Measurements from ENCODE around the gene MSLN. TPM values are rescaled to one million over a fixed set of nuclear protein-coding genes. Genes with fewer than 3 reads are reported as not detected.

Gene MSLN
- total and polyA plus RNA-seq, 9 of the 15 experiments (the other 6 are each of a cell fraction or from before 2014, with no cell fraction given), result not detected

GRCh38 chr16:805474-805873, 44.9 kb downstream of the MSLN start:
- Histone ChIP-seq H3K36me3 (ENCODE audit: control insufficient read depth, insufficient read depth, low read length) (no peaks in the 10 kb centered on the region), H4K20me1 (replicated peaks; ENCODE audit: control insufficient read depth, insufficient read depth, low read length) (peaks cover 7% of the 10 kb centered on the region), H3K27me3 (ENCODE audit: control insufficient read depth in 2 of 2, insufficient read depth in 2 of 2, low read length in 2 of 2) (peaks cover 0 to 3% of the 10 kb centered on the region in 2 experiments; a peak in 1 of 5 replicates), H3K9me3 (replicated peaks; ENCODE audit: control insufficient read depth, insufficient read depth, low read depth, low read length) (no peaks in the 10 kb centered on the region), H3K9me1 (ENCODE audit: control insufficient read depth, insufficient read depth, low read length) (no peaks in the 10 kb centered on the region), H3K4me2 (ENCODE audit: insufficient read depth, low read length) (no peak overlapping the region), H3K79me2 (ENCODE audit: control insufficient read depth, insufficient read depth, low read length) (peaks cover 6% of the 10 kb centered on the region; the same call in 2 of the 3 replicates), H3K4me3 (no peak overlapping the region), H3K4me1 (replicated peaks in 1 of 2; ENCODE audit: control insufficient read depth in 2 of 2, insufficient read depth in 2 of 2, low read length in 2 of 2) (peaks cover 4 to 78% of the 10 kb centered on the region in 2 experiments; a peak in 4 of 5 replicates), H3K9ac (ENCODE audit: insufficient read depth in 1 of 2, low read depth in 2 of 2, low read length in 2 of 2) (peak overlapping the region in 1 of 2 experiments; percentile 6; a peak in 1 of 4 replicates), H2AFZ (ENCODE audit: low read depth, low read length) (no peak overlapping the region), H3K27ac (ENCODE audit: extremely low read depth, low read depth, low read length) (no peak overlapping the region)
- DNase-seq (ENCODE audit: extremely low read depth in 1 of 4, low spot score in 3 of 4) (no peak), FAIRE-seq (no peak), ATAC-seq (no peak)
- TF ChIP-seq RBFOX2 (IDR thresholded peaks at IDR 0.05; ENCODE audit: low read depth, low read length) (peak; percentile 39; the same call in 1 of the 2 replicates), HMGXB4 (CRISPR knock-in tag; IDR thresholded peaks at IDR 0.05) (no peak), SMARCA5 (IDR thresholded peaks at IDR 0.05) (no peak), POLR2G (IDR thresholded peaks at IDR 0.05; ENCODE audit: low read depth, low read length) (peak; percentile 70)
- 74% methylated on average over 16 of the region's 17 CpGs for WGBS (ENCODE audit: insufficient coverage, low coverage, missing lambda C conversion rate)
- in situ Hi-C loops (cut with MboI) (no loop called here), intact Hi-C loops (cut with micrococcal nuclease) (loop anchor here (5.0 kb wide), 1 partner anchor 93 kb away; no protein-coding TSS in a partner anchor)
- POLR2A ChIA-PET, result interaction anchor here (0.7 to 1.4 kb wide), 3 partner anchors 17 to 768 kb away, joined by 3 read pairs; partner anchors contain the start of genes ANTKMT, CHTF18 and RPUSD1
- CTCF ChIA-PET (ENCODE audit: low intra/inter-chr PET ratio), result no interaction called here
- BruUV-seq (replicated peaks), result no TSS peak
